NCI-H1417 (cell line): Measurements from ENCODE around the gene SLC16A12.
"Not testable (repeated sequence)": the region's sequence is repeated elsewhere in the genome, so short reads cannot be mapped to it uniquely, and the experiment has no call there.

Experiments used
- DNase-seq, 3 experiments: peaks; one replicate each; lab custom pipeline; 2025; lab: John Stamatoyannopoulos, UW

SLC16A12 gene

DNA sequence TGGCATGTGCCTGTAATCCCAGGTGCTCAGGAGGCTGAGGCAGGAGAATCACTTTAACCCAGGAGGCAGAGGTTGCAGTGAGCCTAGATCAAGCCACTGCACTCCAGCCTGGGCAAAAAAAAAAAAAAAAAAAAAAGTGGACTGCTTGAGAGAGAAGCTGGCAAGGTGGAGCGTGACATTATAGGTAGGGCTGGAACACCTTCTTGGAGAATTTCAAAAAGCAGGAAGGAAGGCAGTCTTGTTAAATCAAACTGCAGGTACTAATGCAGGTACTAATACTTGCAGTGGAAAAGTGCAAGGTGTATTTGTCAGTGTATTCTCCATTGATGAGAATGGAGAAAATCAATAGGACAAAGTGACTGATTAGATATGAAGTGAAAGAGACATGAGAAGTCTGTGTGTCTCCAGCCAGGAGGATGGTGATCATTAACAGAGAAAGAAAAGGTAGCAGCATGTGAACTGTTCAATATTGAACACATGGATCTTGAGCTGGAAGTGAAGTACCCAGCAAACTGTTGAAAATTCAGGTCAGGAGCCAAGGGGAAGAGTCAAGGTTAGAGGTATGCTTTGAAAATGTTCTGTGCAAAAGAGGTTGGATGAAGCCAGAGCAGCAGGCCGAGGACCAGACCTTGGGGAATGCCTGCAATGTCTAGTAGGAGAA lies 12.6 kb upstream of the SLC16A12 start:
- DNase-seq = no peak

DNA sequence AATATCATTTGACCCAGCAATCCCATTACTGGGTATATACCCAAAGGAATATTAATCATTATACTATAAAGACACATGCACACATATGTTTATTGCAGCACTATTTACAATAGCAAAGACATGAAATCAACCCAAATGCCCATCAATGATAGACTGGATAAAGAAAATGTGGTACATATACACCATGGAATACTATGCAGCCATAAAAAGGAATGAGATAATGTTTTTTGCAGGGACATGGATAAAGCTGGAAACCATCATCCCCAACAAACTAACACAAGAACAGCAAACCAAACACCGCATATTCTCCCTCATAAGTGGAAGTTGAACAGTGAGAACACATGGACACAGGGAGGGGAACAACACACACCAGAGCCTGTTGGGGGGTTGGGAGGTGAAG lies 11.3 kb upstream of the SLC16A12 start:
- DNase-seq = not testable (repeated sequence)

DNA sequence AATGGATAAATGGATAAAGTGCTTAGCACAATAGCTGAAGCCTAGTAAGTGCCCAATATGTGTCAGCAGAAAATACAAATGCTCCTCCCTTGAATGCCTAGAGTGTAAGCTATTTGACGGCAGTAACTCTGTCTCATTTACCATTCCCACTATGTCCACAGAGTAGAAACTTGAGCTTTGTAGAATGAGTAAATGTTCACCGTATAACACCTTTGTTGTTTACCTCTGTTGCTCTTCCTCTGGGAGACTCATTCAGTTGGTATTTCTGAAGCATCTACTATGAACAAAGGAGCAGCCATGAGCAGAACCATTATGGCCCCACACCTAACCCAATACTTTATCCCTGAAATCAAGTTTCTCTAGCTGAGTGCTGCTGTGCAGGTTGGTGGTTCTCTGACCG lies 8.4 kb upstream of the SLC16A12 start:
- no peak for DNase-seq

DNA sequence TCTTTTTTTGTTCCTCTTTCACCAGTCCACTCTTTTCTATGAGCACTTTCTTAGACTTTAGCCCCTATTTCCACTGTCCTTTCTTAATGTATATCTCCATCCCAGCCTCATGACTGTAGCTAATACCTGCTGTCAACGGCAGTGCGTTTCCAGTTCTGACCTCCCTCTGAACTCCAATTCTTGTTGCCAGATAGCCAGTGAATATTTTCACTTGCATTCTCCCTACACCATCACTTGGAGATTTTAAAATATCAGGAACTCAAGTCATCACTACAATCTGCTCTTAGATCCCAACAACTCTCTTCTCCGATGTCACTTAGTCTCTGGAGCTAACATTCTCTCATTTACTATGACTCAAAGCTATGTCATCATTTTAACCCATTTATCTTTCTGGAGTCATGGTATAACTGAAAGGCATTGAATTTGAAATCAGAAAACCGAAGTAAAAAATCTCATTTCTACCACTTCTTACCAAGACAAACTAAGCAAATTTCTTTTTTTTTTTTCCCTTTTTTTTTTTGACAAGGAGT lies 5.1 kb upstream of the SLC16A12 start:
- DNase-seq = no peak

DNA sequence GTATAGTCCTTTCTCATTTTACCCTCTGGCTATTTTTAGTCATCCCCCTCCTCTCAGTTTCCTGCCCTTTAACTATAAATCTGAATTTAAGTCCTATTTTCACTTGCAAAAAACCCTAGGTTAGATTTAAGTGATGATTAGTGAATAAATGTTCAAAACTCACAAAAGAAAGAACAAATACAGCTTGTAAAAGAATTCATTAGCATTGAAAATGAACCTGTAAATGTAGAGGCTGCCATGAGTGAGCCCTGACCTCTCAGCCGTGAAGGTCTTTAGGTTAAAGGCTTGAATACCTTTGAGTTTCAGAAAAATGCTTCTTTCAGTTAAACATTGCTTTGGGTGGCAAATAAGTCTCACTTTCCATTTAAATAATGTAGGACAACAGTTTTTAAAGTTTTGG lies 2.0 kb upstream of the SLC16A12 start:
- no peak for DNase-seq

DNA sequence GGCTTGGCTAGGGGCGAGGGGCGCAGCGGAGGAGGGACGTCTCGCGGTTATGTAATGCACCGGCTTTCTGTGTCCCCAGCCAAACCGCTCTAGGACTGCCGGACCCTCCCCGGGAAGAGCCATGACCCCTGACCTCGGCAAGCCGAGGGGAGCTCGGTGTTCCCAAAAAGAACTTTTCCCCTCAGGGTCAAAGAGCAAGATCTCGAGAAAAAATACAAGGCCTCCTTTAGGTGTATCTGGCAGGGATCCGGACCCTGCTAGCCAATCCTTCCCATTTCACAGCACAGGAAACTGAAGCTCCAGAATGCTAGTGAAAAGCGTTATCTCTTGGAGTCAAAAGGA lies 590 bp upstream of the SLC16A12 start:
- no peak for DNase-seq

DNA sequence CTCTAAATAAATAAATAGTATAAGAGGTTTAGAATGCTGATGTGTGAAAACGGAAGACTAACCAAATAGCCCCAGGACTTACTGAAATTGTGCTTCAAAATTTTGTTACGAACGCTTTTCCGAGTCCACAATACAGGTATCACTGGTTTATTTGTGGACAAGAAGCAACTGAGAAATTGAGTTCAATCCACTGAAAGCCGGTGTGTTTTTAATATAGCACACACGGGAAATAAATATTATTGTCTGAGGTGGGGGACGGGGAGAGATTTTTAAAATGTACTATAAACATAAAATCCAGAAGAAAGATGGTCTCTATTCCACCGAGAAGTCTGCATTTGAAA lies 598 bp downstream of the SLC16A12 start:
- peak in 2 of 3 experiments; percentile 41 to 72 for DNase-seq

DNA sequence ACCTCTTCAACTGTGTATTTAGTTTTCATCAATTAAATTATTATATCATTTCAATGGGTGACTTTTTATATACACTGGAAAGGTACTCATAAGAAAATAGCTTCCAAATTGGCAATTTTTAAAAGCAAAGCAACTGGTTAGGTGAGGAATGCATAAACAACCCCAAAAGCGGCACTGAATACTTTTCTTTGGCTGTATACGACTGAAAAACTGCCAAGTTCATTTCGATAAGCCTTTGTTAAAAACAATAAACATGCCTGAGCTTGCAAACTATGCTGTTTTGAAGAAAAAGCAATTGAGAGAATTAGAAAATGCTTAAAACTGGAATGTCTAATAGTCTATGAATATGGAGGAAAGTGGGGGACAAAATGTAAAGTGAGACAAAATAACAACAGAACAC lies 2.9 kb downstream of the SLC16A12 start:
- DNase-seq = no peak

DNA sequence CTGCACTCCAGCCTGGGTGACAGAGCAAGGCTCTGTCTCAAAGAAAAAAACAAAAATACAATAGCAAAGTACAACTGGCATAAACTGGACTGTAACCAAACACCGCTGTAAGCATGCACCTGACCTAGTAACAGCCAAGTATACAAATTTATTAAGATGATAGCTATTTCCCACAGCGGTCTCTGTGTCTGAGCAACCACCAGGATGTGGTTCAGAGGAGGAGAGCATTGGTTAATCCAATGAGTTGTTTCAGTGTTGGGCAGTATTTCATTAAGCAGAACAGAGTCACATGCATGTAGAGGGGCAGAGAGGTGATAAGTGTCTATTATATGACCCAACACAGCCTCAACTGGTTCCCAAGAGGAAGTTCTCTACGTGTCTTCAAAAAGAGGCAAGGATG lies 4.0 kb downstream of the SLC16A12 start:
- DNase-seq = no peak

DNA sequence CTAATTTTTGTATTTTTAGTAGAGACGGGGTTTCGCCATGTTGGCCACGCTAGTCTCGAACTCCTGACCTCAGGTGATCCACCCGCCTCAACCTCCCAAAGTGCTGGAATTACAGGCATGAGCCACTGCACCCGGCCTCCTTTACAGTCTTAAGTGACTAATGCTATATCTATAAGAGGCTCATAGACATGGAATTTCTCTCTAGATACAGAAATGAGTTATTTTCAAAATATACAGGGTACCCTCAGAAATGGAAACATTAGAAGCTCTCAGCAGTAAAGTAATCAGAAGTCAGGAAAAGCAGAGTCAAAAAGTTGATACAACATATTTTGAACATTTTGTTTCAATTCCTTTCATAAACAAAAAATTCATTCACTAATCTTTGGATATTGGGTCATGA lies 5.7 kb downstream of the SLC16A12 start:
- DNase-seq = not testable (repeated sequence)

DNA sequence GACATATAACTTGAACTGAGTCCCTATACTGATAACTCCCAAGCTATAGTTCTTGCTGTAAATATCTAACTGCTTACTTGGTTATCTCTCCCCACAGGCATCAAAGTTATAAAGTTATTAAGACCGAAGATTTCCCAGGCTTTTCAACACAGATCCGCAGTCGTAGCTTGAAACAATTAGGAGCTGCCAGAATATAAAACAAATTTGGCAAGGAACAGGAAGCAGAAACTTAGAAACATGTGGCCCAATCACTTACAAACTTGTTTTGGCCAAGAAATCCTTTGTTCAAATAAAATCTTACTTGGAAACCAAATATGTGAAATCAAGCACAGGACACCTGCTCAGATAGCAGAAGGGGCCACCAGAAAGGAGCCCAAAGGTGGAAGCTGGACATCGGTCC lies 9.0 kb downstream of the SLC16A12 start:
- no peak for DNase-seq

DNA sequence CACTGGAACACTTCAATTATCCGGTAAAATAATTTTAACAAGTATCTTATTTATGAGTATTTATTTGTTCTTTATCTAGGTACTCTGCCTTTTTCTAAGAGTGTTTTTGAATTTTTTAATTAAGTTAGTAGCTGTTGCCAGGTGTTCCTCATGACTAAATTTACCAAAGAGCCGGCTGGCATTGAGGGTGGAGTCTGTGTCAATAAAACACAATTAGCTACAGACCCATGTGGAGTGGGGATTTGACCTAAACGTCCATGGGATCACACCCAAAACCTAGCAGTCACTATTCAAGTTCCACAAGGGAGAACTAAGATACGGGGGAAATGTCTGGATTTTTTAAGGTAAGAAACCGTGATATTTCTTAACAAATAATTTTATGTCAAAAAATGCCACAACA lies 9.8 kb downstream of the SLC16A12 start:
- peak in 2 of 3 experiments; percentile 21 to 48 for DNase-seq

DNA sequence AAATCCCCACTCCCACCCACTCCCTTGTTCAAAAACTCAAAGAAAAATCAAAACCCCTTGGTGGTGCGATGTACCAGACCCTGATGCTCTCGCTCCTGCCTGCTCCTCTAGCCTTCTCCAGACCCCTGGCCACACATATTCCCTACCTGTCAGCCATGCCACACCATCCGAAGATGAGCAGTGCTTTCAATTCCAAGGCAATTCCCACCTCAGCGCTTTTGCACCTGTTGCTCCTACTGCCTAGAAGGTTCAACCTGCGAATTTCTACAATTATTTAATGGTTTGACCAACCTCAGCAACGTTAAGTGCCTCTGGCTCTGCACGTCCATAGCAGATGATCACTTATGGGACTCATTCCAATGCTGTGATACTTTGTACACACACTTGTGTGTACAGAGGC lies 11.1 kb downstream of the SLC16A12 start:
- DNase-seq = no peak

DNA sequence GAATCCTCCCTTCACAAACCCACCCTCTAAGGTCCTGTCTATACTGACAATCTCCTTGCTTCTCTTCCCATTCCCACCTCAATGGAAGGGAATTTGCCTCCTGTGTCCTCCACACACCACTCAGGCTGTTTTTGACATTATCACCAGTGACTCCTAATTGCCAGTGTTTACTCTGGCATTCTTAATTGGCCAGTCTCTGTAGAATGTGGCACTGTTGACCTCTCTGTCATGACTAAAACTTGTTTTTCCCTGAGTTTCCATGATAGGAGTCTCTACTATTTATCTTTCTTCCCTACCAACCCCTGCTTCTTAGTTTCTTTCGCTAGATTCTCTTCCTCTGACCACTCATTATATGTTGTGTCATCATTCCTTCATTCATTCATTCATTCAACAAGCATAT lies 12.1 kb downstream of the SLC16A12 start:
- DNase-seq = no peak

DNA sequence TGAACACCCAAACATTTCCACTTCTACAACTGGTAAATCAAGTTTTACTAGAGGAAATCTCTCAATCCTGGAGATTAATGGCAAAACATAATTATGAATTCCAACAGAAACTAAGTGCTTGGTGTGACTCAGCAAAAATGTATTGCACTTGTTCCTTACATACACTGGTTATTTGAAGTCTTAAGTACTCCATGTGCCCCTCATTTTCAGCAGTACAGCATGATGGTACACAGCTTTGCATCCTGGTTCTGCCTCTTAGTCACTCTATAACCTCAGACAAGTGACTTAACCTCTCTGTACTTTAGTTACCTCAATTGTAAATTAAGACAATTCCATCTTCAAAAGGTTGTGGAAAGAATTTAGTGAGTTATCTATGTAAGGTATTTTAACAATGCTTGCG lies 12.9 kb downstream of the SLC16A12 start:
- DNase-seq = no peak

DNA sequence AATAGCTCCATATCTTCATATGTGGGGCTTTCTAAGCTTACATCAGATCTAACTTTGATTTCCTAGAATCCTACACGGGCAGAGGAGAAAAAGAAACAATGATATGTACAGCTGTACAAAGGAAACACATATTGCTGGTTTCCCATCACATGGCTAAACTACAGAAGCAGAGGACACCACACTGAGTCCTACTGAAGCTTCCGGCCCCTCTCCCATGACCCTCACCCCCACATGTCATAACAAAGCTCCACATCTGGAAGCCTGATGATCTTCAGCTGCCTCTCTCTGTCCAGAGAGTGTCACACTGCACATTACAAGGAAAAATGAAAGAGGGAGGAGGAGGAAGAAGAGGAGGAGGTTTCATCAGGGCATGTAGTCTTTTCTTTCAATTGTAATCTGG lies 14.0 kb downstream of the SLC16A12 start:
- no peak for DNase-seq

DNA sequence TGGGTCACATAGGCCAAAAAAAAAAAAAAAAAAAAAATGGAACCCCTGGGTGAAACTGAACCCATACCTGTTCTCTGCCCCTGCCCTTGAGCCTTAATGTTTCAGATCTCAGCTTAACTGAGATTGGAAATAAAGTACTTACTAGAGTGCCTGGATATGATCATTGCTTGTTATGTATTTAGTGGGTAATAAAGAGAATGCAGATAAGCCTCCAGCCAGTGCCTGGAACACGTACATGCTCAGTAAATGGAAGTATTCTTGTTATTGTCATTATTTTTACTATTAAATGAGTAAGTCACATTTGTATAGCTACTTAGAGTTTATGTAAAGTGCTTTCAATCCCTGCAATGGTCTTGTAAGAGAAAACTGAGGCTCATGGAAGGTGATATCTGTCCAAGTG lies 14.7 kb downstream of the SLC16A12 start:
- DNase-seq = no peak

DNA sequence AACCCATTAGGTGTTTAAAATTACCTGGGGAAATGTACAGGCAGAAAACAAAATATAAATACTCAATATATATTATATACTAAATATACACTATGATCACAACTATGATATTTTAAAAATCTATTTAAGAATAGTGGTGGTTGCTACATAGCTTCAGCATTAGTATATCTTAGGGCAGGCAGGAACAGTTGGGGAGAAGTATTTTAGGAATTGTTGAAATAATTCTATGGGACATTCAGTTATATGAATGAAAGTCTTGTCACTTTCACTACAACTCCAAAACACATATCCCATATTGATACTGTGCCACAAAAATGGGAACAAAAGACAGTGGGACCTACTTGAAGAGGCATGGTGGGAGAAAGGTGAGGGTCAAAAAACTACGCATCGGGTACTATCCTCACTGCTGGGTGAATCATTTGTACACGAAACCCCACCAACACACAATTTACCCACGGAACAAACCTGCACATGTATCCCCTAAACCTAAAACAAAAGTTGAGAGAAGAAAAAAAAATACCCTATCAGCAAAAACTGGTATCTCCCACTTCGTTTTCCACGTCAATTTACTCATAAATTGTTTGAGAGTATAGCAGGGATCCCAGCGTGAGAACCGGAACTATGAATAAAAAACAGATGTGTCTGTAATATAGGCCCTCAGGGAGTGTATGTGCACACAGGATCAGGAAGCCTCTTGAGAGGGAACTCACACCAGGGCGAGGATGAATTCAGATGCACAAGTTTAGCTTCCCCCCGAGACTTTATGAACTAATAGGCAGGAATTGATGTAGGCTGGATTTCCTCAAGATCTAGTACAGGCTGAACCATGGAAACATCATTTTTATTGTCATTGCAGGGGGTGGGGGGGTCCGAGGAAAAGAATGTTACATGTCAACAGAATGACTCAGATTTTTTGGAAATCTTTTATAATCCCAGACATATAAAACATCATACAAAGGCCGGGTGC lies 16.2 kb downstream of the SLC16A12 start:
- no peak for DNase-seq

DNA sequence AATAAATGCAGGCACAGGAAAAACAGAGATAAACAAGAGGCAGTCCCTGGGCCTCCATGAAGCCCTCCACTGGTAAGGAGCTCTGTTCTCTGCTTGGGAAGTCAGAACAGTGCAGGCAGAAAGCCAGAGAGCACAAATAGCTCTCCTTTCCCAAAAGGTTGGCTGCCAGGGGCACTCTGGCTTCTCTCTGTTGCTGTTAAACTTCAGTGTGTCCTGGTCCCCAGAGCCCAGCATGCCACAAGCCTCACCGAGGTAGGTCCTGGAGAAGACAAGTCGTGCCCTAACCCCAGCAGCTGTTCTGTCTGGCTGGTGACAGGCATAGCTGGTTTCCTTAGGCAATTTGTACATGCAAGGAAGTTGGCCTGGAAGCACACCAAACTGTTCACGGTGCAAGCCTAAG lies 17.3 kb downstream of the SLC16A12 start:
- no peak for DNase-seq

DNA sequence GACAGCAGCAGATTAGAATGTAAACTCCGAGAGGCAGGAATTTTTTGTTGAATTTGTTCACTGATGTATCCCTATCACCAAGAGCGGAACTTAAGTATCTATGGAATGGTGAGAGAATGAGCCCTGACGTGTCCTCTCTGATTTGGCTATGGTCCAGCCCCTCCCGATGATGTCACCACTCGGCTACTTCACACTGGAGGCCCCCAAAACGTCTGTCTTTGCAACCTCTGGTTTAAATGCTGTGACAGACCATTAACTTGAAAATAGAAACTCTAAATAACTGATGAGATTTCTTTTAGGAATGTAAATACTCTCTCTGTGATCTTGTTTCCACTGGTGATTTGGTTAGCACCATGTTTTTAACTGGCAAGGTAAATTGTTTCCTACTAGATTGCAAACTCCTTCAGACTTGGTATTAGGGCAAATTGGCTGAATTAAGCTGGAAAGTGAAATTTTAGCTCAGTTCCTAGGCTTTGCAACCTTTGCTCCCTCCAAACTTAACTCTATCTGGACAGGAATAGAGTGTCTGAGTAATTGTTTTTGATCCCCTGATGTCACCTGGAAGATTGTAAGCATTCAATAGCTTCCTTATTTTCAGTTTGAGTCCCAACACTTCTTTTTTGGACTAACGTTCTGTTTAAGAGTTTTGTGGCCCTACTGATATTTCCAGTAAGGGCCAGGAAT lies 19.1 kb downstream of the SLC16A12 start:
- DNase-seq = no peak

DNA sequence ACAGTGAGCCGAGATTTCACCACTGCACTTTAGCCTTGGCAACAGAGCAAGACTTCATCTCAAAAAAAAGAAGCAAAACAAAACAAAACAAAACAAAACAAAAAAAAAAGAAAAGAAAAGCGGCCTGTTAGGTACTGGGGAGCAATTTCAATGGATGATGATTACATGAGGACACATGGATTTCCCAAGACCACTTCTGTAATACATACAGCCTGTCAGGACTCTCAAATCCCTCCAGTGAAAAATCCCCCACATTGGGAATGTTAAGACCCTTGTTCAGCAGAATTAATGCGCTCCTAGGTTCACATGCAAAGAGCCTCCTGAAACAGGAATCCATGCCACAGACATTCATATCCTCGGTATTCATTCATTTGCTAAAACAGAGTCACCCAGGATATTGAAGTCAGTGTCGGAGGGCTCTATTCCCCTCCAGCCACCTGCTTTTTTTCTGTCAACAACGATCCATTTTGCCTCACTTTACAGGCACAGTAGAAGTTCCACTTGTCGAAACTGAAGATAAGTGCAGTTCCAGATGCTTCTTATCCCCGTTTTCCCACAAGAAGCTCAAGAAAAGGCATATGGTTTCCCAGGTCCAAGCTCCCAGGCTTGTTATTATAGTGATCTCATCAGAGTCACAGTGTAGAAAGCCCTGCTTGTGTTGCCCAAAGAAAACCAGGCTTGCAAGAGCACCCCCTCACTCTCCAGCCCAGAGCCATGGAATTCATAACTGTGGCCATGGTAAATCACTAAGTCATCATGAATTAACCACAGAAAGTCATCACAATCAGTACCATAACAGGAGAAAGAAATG lies 20.2 kb downstream of the SLC16A12 start:
- no peak for DNase-seq

DNA sequence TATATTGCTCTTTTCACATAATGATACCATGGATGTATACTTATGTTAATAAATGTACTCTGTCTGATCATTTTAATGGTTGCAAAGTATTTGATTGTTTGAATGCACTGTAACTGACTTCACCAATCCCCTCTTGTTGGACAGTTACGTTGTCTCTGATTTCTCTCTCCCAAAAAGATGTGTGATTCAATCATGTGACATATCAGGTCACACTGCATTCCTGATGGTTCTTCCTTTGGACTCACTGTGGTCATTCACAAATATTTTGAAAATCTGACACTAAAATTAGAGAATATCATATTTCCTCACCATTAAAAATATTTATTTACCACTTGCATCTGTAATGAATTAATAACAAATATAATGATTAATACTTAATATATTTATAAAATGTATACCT lies 22.2 kb downstream of the SLC16A12 start:
- no peak for DNase-seq
